Neuronal stem cell (in vitro differentiated cells): Measurements from ENCODE around the gene CUX1.
A peak's percentile ranks its signal among the peaks of the same experiment; 100 is the strongest.
"Not testable (repeated sequence)": the region's sequence is repeated elsewhere in the genome, so short reads cannot be mapped to it uniquely, and the experiment has no call there.

Source experiments
- DNase-seq: peaks from one replicate; pipeline ENCODE4 v3.0.0-alpha.2; 2013; ENCODE audit warnings: low spot score
- H2AFZ ChIP-seq: one replicate; pipeline ENCODE4 v1.6.1; 2013; ENCODE audit warnings: mild to moderate bottlenecking, low read length, inconsistent platforms
- H2AK5ac ChIP-seq: 2 replicates; pipeline ENCODE4 v1.6.1; 2013; ENCODE audit warnings: low read depth, mild to moderate bottlenecking, inconsistent platforms, low read length, moderate library complexity, mixed read lengths
- H2BK120ac ChIP-seq: 2 replicates; pipeline ENCODE4 v1.6.1; 2013; ENCODE audit warnings: low read depth, mild to moderate bottlenecking, inconsistent platforms, low read length, moderate library complexity, mixed read lengths
- H2BK12ac ChIP-seq: one replicate; pipeline ENCODE4 v1.6.1; 2013; ENCODE audit warnings: low read length, inconsistent platforms
- H2BK15ac ChIP-seq: 2 replicates; pipeline ENCODE4 v1.6.1; 2013; ENCODE audit warnings: mild to moderate bottlenecking, low read length, inconsistent platforms, mixed read lengths
- H2BK5ac ChIP-seq: one replicate; pipeline ENCODE4 v1.6.1; 2013; ENCODE audit warnings: inconsistent platforms, mild to moderate bottlenecking, low read length, moderate library complexity
- H3K14ac ChIP-seq: one replicate; pipeline ENCODE4 v1.6.1; 2013; ENCODE audit warnings: low read length, inconsistent platforms
- H3K18ac ChIP-seq: 2 replicates; pipeline ENCODE4 v1.6.1; 2013; ENCODE audit warnings: low read length, inconsistent platforms
- H3K23ac ChIP-seq: 2 replicates; pipeline ENCODE4 v1.6.1; 2013; ENCODE audit warnings: low read depth, mild to moderate bottlenecking, mixed read lengths, low read length, inconsistent platforms; ENCODE audit not compliant: poor library complexity
- H3K27ac ChIP-seq: replicated peaks from 3 replicates; pipeline ENCODE4 v1.5.1; 2013; ENCODE audit warnings: low read length, inconsistent platforms
- H3K27me3 ChIP-seq, 3 experiments: 2 replicates each; pipeline ENCODE4 v1.6.1; 2013; ENCODE audit warnings: low read length in 3 of 3, mild to moderate bottlenecking in 2 of 3, inconsistent platforms in 1 of 3, low read depth in 1 of 3, mixed read lengths in 1 of 3, moderate library complexity in 1 of 3; ENCODE audit not compliant: control insufficient read depth in 3 of 3, insufficient read depth in 3 of 3
- H3K36me3 ChIP-seq, 2 donors: replicated peaks in 1 of 2; 2 replicates each; pipeline ENCODE4 v1.6.1; 2013; ENCODE audit warnings: low read length in 2 of 2; ENCODE audit not compliant: control insufficient read depth in 2 of 2, insufficient read depth in 2 of 2
- H3K4ac ChIP-seq: 2 replicates; pipeline ENCODE4 v1.6.1; 2013; ENCODE audit warnings: inconsistent platforms, mild to moderate bottlenecking, low read length, moderate library complexity
- H3K4me1 ChIP-seq, 2 donors: 1 replicate in 1 of 2; 2 replicates in 1 of 2; pipeline ENCODE4 v1.6.1; 2013; ENCODE audit warnings: low read length in 2 of 2, low read depth in 1 of 2; ENCODE audit not compliant: control insufficient read depth in 2 of 2, insufficient read depth in 1 of 2
- H3K4me2 ChIP-seq: one replicate; pipeline ENCODE4 v1.6.1; 2013; ENCODE audit warnings: mild to moderate bottlenecking, low read length, inconsistent platforms; ENCODE audit not compliant: insufficient read depth, poor library complexity, severe bottlenecking
- H3K4me3 ChIP-seq, 2 donors: 2 replicates each; pipeline ENCODE4 v1.5.1; 2013; ENCODE audit warnings: low read length in 2 of 2, mild to moderate bottlenecking in 2 of 2, inconsistent platforms in 1 of 2, moderate library complexity in 1 of 2
- H3K79me1 ChIP-seq: one replicate; pipeline ENCODE4 v1.6.1; 2013; ENCODE audit warnings: low read depth, mild to moderate bottlenecking, inconsistent platforms, low read length, moderate library complexity
- H3K9ac ChIP-seq: one replicate; pipeline ENCODE4 v1.6.1; 2013; ENCODE audit warnings: mild to moderate bottlenecking, low read depth, low read length, inconsistent platforms; ENCODE audit not compliant: poor library complexity
- H3K9me3 ChIP-seq, 2 donors: replicated peaks in 1 of 2; 2 replicates each; pipeline versions ENCODE3 to v1.6.1; 2013; ENCODE audit warnings: low read length in 2 of 2, mild to moderate bottlenecking in 2 of 2, inconsistent platforms in 1 of 2, low read depth in 1 of 2, mixed read lengths in 1 of 2, moderate library complexity in 1 of 2; ENCODE audit not compliant: control insufficient read depth in 2 of 2, insufficient read depth in 1 of 2
- H4K8ac ChIP-seq: one replicate; pipeline ENCODE4 v1.6.1; 2013; ENCODE audit warnings: low read depth, mild to moderate bottlenecking, inconsistent platforms, low read length, moderate library complexity
- H4K91ac ChIP-seq: one replicate; pipeline ENCODE4 v1.6.1; 2013; ENCODE audit warnings: low read length, low read depth, mild to moderate bottlenecking, inconsistent platforms; ENCODE audit not compliant: poor library complexity
- WGBS, 2 donors: extraction: QIAGEN DNeasy Blood & Tissue Kit; methylation state at CpG; one replicate each; pipeline ENCODE4 v1.1.7; 2013; ENCODE audit warnings: missing lambda C conversion rate in 2 of 2, mixed read lengths in 1 of 2; ENCODE audit not compliant: insufficient read length in 2 of 2, insufficient replicate concordance in 1 of 2; ENCODE audit errors: extremely low coverage in 2 of 2; 5-methylcytosine and 5-hydroxymethylcytosine counted together

CUX1 gene

DNA sequence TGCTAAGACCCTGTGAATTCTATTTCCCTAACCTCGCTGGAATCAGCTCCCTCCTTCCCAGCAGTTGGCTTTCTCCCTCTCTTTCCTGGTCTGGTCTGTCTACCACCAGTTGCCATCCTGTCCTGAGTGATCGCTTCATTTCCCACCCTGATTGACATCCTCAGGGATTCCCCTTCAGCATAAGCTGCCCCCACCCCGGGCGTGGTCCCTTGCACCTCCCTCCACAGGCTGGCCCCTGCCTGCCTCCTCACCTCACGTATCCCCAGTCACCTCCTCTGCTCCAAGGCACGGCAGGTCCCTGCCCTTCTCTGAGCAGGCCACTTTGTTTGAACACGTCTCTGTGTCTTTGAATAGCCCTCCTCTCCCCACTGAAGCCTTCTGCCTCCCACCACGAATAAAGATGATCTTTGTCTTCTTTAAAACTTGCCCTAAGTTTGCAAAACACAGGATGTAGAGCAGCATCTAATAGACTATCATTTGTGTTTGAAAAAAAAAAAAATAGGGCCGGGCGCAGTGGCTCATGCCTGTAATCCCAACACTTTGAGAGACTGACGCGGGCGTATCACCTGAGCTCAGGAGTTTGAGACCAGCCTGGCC, 233.5 kb downstream of the CUX1 start:
- Histone ChIP-seq H3K18ac (peak overlapping the region; percentile 57), H3K4ac (no peak overlapping the region), H3K9me3 (peaks cover 3 to 20% of the 10 kb centered on the region in 2 donors), H3K4me3 (no peak overlapping the region), H3K9ac (no peak overlapping the region), H3K27me3 (no peaks in the 10 kb centered on the region), H4K91ac (no peak overlapping the region), H3K36me3 (no peaks in the 10 kb centered on the region), H3K4me1 (peaks cover 4 to 5% of the 10 kb centered on the region in 2 donors), H3K23ac (no peak overlapping the region), H3K4me2 (no peak overlapping the region), H2BK120ac (no peak overlapping the region), H3K79me1 (peaks cover 3% of the 10 kb centered on the region), H2BK15ac (peak overlapping the region; percentile 41), H3K27ac (no peak overlapping the region), H3K14ac (no peak overlapping the region), H2BK5ac (no peak overlapping the region), H2BK12ac (no peak overlapping the region), H2AFZ (no peak overlapping the region), H4K8ac (no peak overlapping the region), H2AK5ac (no peak overlapping the region)
- DNase-seq = no peak
- WGBS, 2 donors = no CpG with 5 or more reads among the region's 13 CpGs

DNA sequence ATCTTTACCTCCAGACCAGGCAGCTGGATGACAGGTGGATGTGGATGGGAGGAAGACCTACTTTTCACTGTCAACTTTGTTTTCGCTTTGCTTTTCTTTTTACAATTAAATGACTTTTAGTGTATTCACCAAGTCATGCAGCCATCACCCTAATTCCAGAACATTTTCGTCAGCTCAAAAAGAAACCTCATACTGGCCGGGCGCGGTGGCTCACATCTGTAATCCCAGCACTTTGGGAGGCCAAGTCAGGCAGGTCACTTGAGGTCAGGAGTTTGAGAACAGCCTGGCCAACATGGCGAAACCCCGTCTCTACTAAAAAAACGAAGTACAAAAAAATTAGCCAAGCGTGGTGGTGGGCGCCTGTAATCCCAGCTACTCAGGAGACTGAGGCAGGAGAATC, 234.3 kb downstream of the CUX1 start:
- not testable (repeated sequence) for H2BK120ac ChIP-seq, H3K36me3 ChIP-seq, H4K8ac ChIP-seq, H3K23ac ChIP-seq, H3K9ac ChIP-seq, H3K18ac ChIP-seq, H3K4me2 ChIP-seq, H3K27ac ChIP-seq, H3K14ac ChIP-seq, H2AK5ac ChIP-seq, H3K4me3 ChIP-seq, H3K4me1 ChIP-seq, H2BK15ac ChIP-seq, H2BK12ac ChIP-seq, H2BK5ac ChIP-seq, H3K27me3 ChIP-seq, H3K79me1 ChIP-seq, H4K91ac ChIP-seq, DNase-seq, H3K4ac ChIP-seq, H2AFZ ChIP-seq
- H3K9me3 ChIP-seq = peaks cover 3 to 26% of the 10 kb centered on the region in 2 donors
- WGBS, 2 donors = no CpG with 5 or more reads among the region's 10 CpGs

DNA sequence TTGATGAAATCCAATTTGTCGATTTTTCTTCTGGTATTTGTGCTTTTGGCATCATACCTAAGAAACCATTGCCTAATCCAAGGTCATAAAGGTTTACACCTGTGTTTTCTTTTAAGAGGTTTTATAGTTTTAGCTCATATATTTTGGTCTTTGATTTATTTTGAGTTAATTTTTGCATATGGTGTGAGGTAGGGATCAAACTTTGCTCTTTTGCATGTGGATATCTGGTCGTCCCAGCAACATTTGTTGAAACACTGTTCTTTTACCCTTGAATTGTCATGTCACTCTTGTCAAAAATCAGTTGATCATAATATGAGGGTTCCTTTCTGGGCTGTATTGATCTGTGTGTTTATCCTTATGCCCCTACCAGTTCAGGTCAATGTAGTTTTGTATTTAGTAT, 236.7 kb downstream of the CUX1 start:
- Histone ChIP-seq H2BK12ac (no peak overlapping the region), H2BK15ac (no peak overlapping the region), H4K91ac (no peak overlapping the region), H3K4me1 (peaks cover 4 to 5% of the 10 kb centered on the region in 2 donors), H3K4me2 (no peak overlapping the region), H3K27me3 (no peaks in the 10 kb centered on the region), H3K14ac (no peak overlapping the region), H2AK5ac (no peak overlapping the region), H3K23ac (no peak overlapping the region), H3K27ac (no peak overlapping the region), H4K8ac (no peak overlapping the region), H2AFZ (no peak overlapping the region), H2BK120ac (no peak overlapping the region), H3K9me3 (peaks cover 3 to 26% of the 10 kb centered on the region in 2 donors), H3K9ac (no peak overlapping the region), H3K18ac (no peak overlapping the region), H3K36me3 (no peaks in the 10 kb centered on the region), H2BK5ac (no peak overlapping the region), H3K4ac (no peak overlapping the region), H3K4me3 (no peak overlapping the region), H3K79me1 (peaks cover 3% of the 10 kb centered on the region)
- WGBS, 2 donors = no CpG with 5 or more reads among the region's 2 CpGs
- no peak for DNase-seq

GRCh38 chr7:102055181-102055976, 238.0 kb downstream of the CUX1 start:
- no CpG with 5 or more reads among the region's 2 CpGs for WGBS, 2 donors
- H3K23ac ChIP-seq = no peak overlapping the region

More at GRCh38 chr7:102055181-102055976, 238.0 kb downstream of the CUX1 start:
- no peak overlapping the region for H3K4me2 ChIP-seq
- no peak overlapping the region for H3K9ac ChIP-seq
- peaks cover 3 to 26% of the 10 kb centered on the region in 2 donors for H3K9me3 ChIP-seq
- H4K91ac ChIP-seq = no peak overlapping the region
- no peaks in the 10 kb centered on the region for H3K36me3 ChIP-seq
- H2AK5ac ChIP-seq = no peak overlapping the region
- H3K4me1 ChIP-seq = peaks cover 4 to 5% of the 10 kb centered on the region in 2 donors
- no peaks in the 10 kb centered on the region for H3K27me3 ChIP-seq
- H2BK5ac ChIP-seq = no peak overlapping the region
- no peak overlapping the region for H3K14ac ChIP-seq
- H3K79me1 ChIP-seq = peaks cover 3% of the 10 kb centered on the region
- H3K27ac ChIP-seq = no peak overlapping the region
- H3K4me3 ChIP-seq = no peak overlapping the region
- H4K8ac ChIP-seq = no peak overlapping the region
- no peak overlapping the region for H2BK120ac ChIP-seq
- no peak for DNase-seq
- H3K4ac ChIP-seq = no peak overlapping the region
- no peak overlapping the region for H2BK15ac ChIP-seq
- no peak overlapping the region for H2AFZ ChIP-seq
- no peak overlapping the region for H3K18ac ChIP-seq
- H2BK12ac ChIP-seq = no peak overlapping the region
